GM18517 (cell line): ENCODE measurements around the gene MOSMO.

Experiments used
- ATAC-seq: cut with Tn5 transposase; IDR thresholded peaks from one replicate; pipeline ENCODE4 v1.9.1; 2021; ENCODE audit warnings: mild to moderate bottlenecking, moderate library complexity; ENCODE audit not compliant: unreplicated experiment

Gene MOSMO

GRCh38 chr16:22007509-22008214 is at the start of gene MOSMO:
TSS of gene MOSMO (plus strand) at chr16:22008111. CDS start at chr16:22008302, 191 bp downstream.
- ATAC-seq, result no peak

- ATAC-seq, result no peak
These were observed 48.9 kb upstream of the MOSMO start for GRCh38 chr16:21959050-21959449.

GRCh38 chr16:21962475-21962874 is 45.4 kb upstream of the MOSMO start:
- ATAC-seq, result no peak

GRCh38 chr16:21963887-21964286 is 44.0 kb upstream of the MOSMO start:
- ATAC-seq, result no peak

GRCh38 chr16:21964353-21964752 is 43.6 kb upstream of the MOSMO start:
- ATAC-seq, result no peak

GRCh38 chr16:21971856-21972255 is 36.1 kb upstream of the MOSMO start:
- no peak for ATAC-seq

- no peak for ATAC-seq
These were observed 34.0 kb upstream of the MOSMO start for GRCh38 chr16:21973945-21974344.

- no peak for ATAC-seq
These were observed 27.9 kb upstream of the MOSMO start for GRCh38 chr16:21980032-21980431.

- no peak for ATAC-seq
These were observed 25.8 kb upstream of the MOSMO start for GRCh38 chr16:21982108-21982507.

- ATAC-seq, result no peak
These were observed 23.8 kb upstream of the MOSMO start for GRCh38 chr16:21984062-21984461.

- no peak for ATAC-seq
These were observed 22.4 kb upstream of the MOSMO start for GRCh38 chr16:21985524-21985923.

- ATAC-seq, result no peak
These were observed 21.1 kb upstream of the MOSMO start for GRCh38 chr16:21986692-21987246.

- ATAC-seq, result no peak
These were observed 20.4 kb upstream of the MOSMO start for GRCh38 chr16:21987498-21987897.

GRCh38 chr16:21989133-21989532 is 18.8 kb upstream of the MOSMO start:
- no peak for ATAC-seq

- no peak for ATAC-seq
These were observed 18.2 kb upstream of the MOSMO start for GRCh38 chr16:21989751-21990150.

- ATAC-seq, result no peak
These were observed 17.4 kb upstream of the MOSMO start for GRCh38 chr16:21990381-21990944.

- ATAC-seq, result no peak
These were observed 16.3 kb upstream of the MOSMO start for GRCh38 chr16:21991621-21992020.

- no peak for ATAC-seq
These were observed 12.9 kb upstream of the MOSMO start for GRCh38 chr16:21994856-21995465.

GRCh38 chr16:21996923-21997696 is 10.8 kb upstream of the MOSMO start:
- ATAC-seq, result no peak

GRCh38 chr16:21997697-21998480 is 10.0 kb upstream of the MOSMO start:
- ATAC-seq, result no peak
